HepG2 (cell line): ENCODE data around the gene LOXL3. TPM values are rescaled to one million over a fixed set of nuclear protein-coding genes. Genes with fewer than 3 reads are reported as not detected.

ENCODE experiments used
- ARNT2 ChIP-seq: sonication (generic); formaldehyde crosslinking; IDR thresholded peaks from 2 replicates; pipeline ENCODE4 v1.8.0; 2022; ENCODE audit warnings: mild to moderate bottlenecking, low read depth, missing genetic modification reagents, moderate library complexity
- ATF7 ChIP-seq, 2 experiments: fragments of 450-650 bp in 1 of 2; sonication (generic) in 1 of 2; formaldehyde crosslinking in 1 of 2; IDR thresholded peaks; 2 replicates each; pipeline versions ENCODE4 v1.4.0 to v1.6.1; 2016 to 2020; ENCODE audit warnings: antibody characterized with exemption in 1 of 2, mild to moderate bottlenecking in 1 of 2, missing genetic modification reagents in 1 of 2
- BATF2 ChIP-seq: sonication (generic); formaldehyde crosslinking; IDR thresholded peaks from 2 replicates; pipeline ENCODE4 v1.8.0; 2022; ENCODE audit warnings: mild to moderate bottlenecking, missing genetic modification reagents, moderate library complexity
- CBX2 ChIP-seq, 2 experiments: fragments of 200-600 bp in 1 of 2; sonication (generic); formaldehyde crosslinking in 1 of 2; IDR thresholded peaks; 2 replicates each; pipeline versions ENCODE4 v1.7.0 to v1.8.1; 2018 to 2022; ENCODE audit warnings: low read depth in 2 of 2, low read length in 1 of 2, mild to moderate bottlenecking in 1 of 2, missing genetic modification reagents in 1 of 2
- CCAR2 ChIP-seq: fragments of 200-400 bp; formaldehyde crosslinking; optimal IDR thresholded peaks from 2 replicates; pipeline ENCODE3; 2018; ENCODE audit warnings: low read depth, mild to moderate bottlenecking, low read length, moderate library complexity
- EP300 ChIP-seq, 3 experiments: sonication (generic) in 1 of 3; formaldehyde crosslinking in 1 of 3; IDR thresholded peaks; 2 replicates each; pipeline versions ENCODE4 v1.5.1 to v1.6.1; 2011 to 2020; ENCODE audit warnings: low read depth in 2 of 3, low read length in 2 of 3, borderline replicate concordance in 1 of 3, improper control_type of control experiment in 1 of 3, mild to moderate bottlenecking in 1 of 3, missing genetic modification reagents in 1 of 3, moderate library complexity in 1 of 3
- HMGXB4 ChIP-seq, 2 experiments: sonication (generic) in 1 of 2; formaldehyde crosslinking in 1 of 2; IDR thresholded peaks; 2 replicates each; pipeline versions ENCODE4 v1.4.0 to v1.6.1; 2018 to 2020; ENCODE audit warnings: missing genetic modification reagents in 2 of 2, borderline replicate concordance in 1 of 2, low read depth in 1 of 2, mild to moderate bottlenecking in 1 of 2, missing biosample characterization in 1 of 2
- HNRNPK ChIP-seq: fragments of 200-400 bp; formaldehyde crosslinking; IDR thresholded peaks from 2 replicates; pipeline ENCODE4 v1.6.1; 2018; ENCODE audit warnings: low read length, low read depth, moderate library complexity, mild to moderate bottlenecking; ENCODE audit not compliant: poor library complexity, severe bottlenecking
- HOXA7 ChIP-seq: sonication (generic); formaldehyde crosslinking; IDR thresholded peaks from 2 replicates; pipeline ENCODE4 v1.8.1; 2022; ENCODE audit warnings: mild to moderate bottlenecking, missing genetic modification reagents, moderate library complexity
- KLF16 ChIP-seq, 2 experiments: sonication (generic) in 1 of 2; formaldehyde crosslinking in 1 of 2; IDR thresholded peaks; 2 replicates each; pipeline versions ENCODE4 v1.6.1 to v1.8.0; 2016 to 2023; ENCODE audit warnings: missing genetic modification reagents in 2 of 2, missing compliant biosample characterization in 1 of 2
- MXD1 ChIP-seq: sonication (generic); formaldehyde crosslinking; IDR thresholded peaks from 2 replicates; pipeline ENCODE4 v1.4.0; 2020; ENCODE audit warnings: mild to moderate bottlenecking, missing genetic modification reagents
- NR2C2 ChIP-seq: sonication (generic); formaldehyde crosslinking; IDR thresholded peaks from 2 replicates; pipeline ENCODE4 v1.4.0; 2020; ENCODE audit warnings: missing genetic modification reagents, mild to moderate bottlenecking, moderate library complexity, borderline replicate concordance
- PHF21A ChIP-seq: sonication (generic); formaldehyde crosslinking; IDR thresholded peaks from 2 replicates; pipeline ENCODE4 v1.5.0; 2020; ENCODE audit warnings: mild to moderate bottlenecking, missing genetic modification reagents
- STAT6 ChIP-seq: sonication (generic); formaldehyde crosslinking; IDR thresholded peaks from 2 replicates; pipeline ENCODE4 v1.4.0; 2020; ENCODE audit warnings: missing genetic modification reagents, mild to moderate bottlenecking, borderline replicate concordance
- TBP ChIP-seq: sonication (generic); formaldehyde crosslinking; IDR thresholded peaks from 2 replicates; pipeline ENCODE4 v1.5.0; 2020; ENCODE audit warnings: missing genetic modification reagents
- TBX2 ChIP-seq: sonication (generic); formaldehyde crosslinking; IDR thresholded peaks from 2 replicates; pipeline ENCODE4 v1.5.0; 2020; ENCODE audit warnings: missing genetic modification reagents, mild to moderate bottlenecking, borderline replicate concordance
- TCF12 ChIP-seq, 2 experiments: fragments of 450-650 bp in 1 of 2; sonication (generic) in 1 of 2; formaldehyde crosslinking in 1 of 2; IDR thresholded peaks; 2 replicates each; pipeline versions ENCODE4 v1.6.1 to v1.8.0; 2017 to 2022; ENCODE audit warnings: antibody characterized with exemption in 1 of 2, mild to moderate bottlenecking in 1 of 2, missing genetic modification reagents in 1 of 2, moderate library complexity in 1 of 2
- ZNF205 ChIP-seq: IDR thresholded peaks from 2 replicates; pipeline ENCODE4 v1.6.1; 2018; ENCODE audit warnings: missing biosample characterization, missing genetic modification reagents
- ZNF703 ChIP-seq: sonication (generic); formaldehyde crosslinking; IDR thresholded peaks from 2 replicates; pipeline ENCODE4 v1.5.1; 2020; ENCODE audit warnings: missing genetic modification reagents, mild to moderate bottlenecking, moderate library complexity, borderline replicate concordance
- ZNF879 ChIP-seq: sonication (generic); formaldehyde crosslinking; IDR thresholded peaks from 2 replicates; pipeline ENCODE4 v1.8.1; 2023; ENCODE audit warnings: missing genetic modification reagents
- polyA plus RNA-seq, 8 experiments: library from polyadenylated mRNA; depleted of rRNA in 3 of 8; stranded (reverse) in 7 of 8; unstranded in 1 of 8; fragments of >200 nt; fragmentation: Illumina TruSeq in 4 of 8; extraction: Trizol in 4 of 8; gene quantifications; 2 replicates each; pipeline versions ENCODE4 v1.2.1 to v1.2.3, GENCODE V29; 2011 to 2016; ENCODE audit warnings: low read depth in 4 of 8, missing spikeins in 1 of 8, mixed read lengths in 1 of 8; ENCODE audit not compliant: insufficient read depth in 1 of 8
- total RNA-seq, 5 experiments: library from RNA; depleted of rRNA; stranded (reverse); fragments of >200 nt; fragmentation: Illumina TruSeq; extraction: Trizol; gene quantifications; 2 replicates each; pipeline ENCODE4 v1.2.3, GENCODE V29; 2016; ENCODE audit warnings: low read depth in 1 of 5

Gene LOXL3
- total and polyA plus RNA-seq, 2 of the 13 experiments (the other 11 are each of a cell fraction or from before 2014, with no cell fraction given) = 0.55 to 6.5 TPM

GRCh38 chr2:74507145-74507925 is 46.4 kb downstream of the LOXL3 start, which contains the start of gene PCGF1 (continued):
- TF ChIP-seq STAT6 (CRISPR knock-in tag) = peak; percentile 47; the same call in 1 of the 2 replicates
- TF ChIP-seq TCF12 (IDR thresholded peaks at IDR 0.05) = no peak
- TF ChIP-seq TCF12 (CRISPR knock-in tag; IDR thresholded peaks at IDR 0.05) = no peak; the same call in 1 of the 2 replicates
- TF ChIP-seq HMGXB4 (CRISPR knock-in tag; IDR thresholded peaks at IDR 0.05; ENCODE audit: borderline replicate concordance in 1 of 2, low read depth in 1 of 2) = peak; percentile 88 to 91
- no peak for TF ChIP-seq ZNF703
- TF ChIP-seq CBX2 (IDR thresholded peaks at IDR 0.05; ENCODE audit: low read depth, low read length) = no peak
- 0 out of 2 replicates have a peak, but pooled peaks have one; percentile 35 for TF ChIP-seq CBX2 (CRISPR knock-in tag; IDR thresholded peaks at IDR 0.05; ENCODE audit: low read depth)
- TF ChIP-seq KLF16 (CRISPR knock-in tag; IDR thresholded peaks at IDR 0.05) = peak in 1 of 2 experiments; percentile 97; a peak in 2 of 4 replicates
- peak; percentile 77 for TF ChIP-seq MXD1 (CRISPR knock-in tag)
- TF ChIP-seq NR2C2 (CRISPR knock-in tag) = peak; percentile 93
- TF ChIP-seq BATF2 (CRISPR knock-in tag) = 0 out of 2 replicates have a peak, but pooled peaks have one; percentile 59
- TF ChIP-seq ZNF205 (CRISPR knock-in tag) = peak; percentile 71; the same call in 1 of the 2 replicates
- TF ChIP-seq CCAR2 = no peak
- peak; percentile 72; the same call in 1 of the 2 replicates for TF ChIP-seq ZNF879 (CRISPR knock-in tag)
- peak in 1 of 2 experiments; percentile 47; a peak in 1 of 4 replicates for TF ChIP-seq EP300 (IDR thresholded peaks at IDR 0.05; ENCODE audit: low read depth in 2 of 2, low read length in 2 of 2)
- no peak for TF ChIP-seq EP300 (CRISPR knock-in tag; IDR thresholded peaks at IDR 0.05; ENCODE audit: borderline replicate concordance)
- TF ChIP-seq ATF7 (IDR thresholded peaks at IDR 0.05) = no peak
- peak; percentile 29; the same call in 1 of the 2 replicates for TF ChIP-seq ATF7 (CRISPR knock-in tag; IDR thresholded peaks at IDR 0.05)
- TF ChIP-seq PHF21A (CRISPR knock-in tag) = peak; percentile 49
- TF ChIP-seq TBX2 (CRISPR knock-in tag) = peak; percentile 78
- TF ChIP-seq HOXA7 (CRISPR knock-in tag) = no peak
- TF ChIP-seq TBP = no peak
- peak; percentile 84 for TF ChIP-seq ARNT2
- peak; percentile 69 for TF ChIP-seq HNRNPK
